ENCODE measurements around the gene STX10. TPM values are rescaled to one million over a fixed set of nuclear protein-coding genes. Genes with fewer than 3 reads are reported as not detected.

Gene STX10
- total and polyA plus RNA-seq, 9 of the 15 experiments (the other 6 are each of a cell fraction or from before 2014, with no cell fraction given), result 0.51 to 66.3 (median 31.0) TPM

DNA sequence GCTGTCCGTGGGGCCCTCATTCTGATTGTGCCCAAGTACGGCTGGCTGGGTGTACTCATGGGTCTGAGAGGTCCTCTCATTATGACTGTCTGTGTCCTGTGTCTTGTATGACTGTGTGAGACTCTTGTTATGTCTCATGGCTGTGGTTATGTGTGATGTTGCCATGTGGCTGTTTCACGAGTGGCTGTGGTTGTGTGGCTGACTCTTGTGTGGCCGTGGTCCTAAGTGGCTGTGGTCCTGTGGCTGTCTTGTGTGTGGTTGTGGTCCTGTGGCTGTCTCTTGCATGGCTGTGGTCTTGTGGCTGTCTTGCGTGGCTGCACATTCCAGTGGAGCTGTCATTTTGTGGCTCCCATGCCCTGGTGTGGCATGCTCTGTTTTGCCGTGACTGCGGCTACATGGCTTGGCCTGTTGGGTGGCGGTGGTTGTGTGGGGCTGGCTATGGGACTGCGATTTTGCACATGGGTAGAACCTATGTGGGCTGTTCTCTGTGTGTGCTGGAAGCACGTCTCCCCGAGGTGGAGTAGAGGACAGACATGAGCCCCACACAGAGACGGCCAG, 50.1 kb downstream of the STX10 start (continued):
- TF ChIP-seq, protein P1, sequence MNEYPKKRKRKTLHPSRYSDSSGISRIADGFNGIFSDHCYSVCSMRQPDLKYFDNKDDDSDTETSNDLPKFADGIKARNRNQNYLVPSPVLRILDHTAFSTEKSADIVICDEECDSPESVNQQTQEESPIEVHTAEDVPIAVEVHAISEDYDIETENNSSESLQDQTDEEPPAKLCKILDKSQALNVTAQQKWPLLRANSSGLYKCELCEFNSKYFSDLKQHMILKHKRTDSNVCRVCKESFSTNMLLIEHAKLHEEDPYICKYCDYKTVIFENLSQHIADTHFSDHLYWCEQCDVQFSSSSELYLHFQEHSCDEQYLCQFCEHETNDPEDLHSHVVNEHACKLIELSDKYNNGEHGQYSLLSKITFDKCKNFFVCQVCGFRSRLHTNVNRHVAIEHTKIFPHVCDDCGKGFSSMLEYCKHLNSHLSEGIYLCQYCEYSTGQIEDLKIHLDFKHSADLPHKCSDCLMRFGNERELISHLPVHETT (CRISPR knock-in tag; conservative IDR thresholded peaks at IDR 0.05 in 1 of 2, IDR thresholded peaks at IDR 0.05 in 1 of 2), result no peak
- TF ChIP-seq NR1H2 (CRISPR knock-in tag; IDR thresholded peaks at IDR 0.05), result peak; percentile 72
- TF ChIP-seq, protein P2, sequence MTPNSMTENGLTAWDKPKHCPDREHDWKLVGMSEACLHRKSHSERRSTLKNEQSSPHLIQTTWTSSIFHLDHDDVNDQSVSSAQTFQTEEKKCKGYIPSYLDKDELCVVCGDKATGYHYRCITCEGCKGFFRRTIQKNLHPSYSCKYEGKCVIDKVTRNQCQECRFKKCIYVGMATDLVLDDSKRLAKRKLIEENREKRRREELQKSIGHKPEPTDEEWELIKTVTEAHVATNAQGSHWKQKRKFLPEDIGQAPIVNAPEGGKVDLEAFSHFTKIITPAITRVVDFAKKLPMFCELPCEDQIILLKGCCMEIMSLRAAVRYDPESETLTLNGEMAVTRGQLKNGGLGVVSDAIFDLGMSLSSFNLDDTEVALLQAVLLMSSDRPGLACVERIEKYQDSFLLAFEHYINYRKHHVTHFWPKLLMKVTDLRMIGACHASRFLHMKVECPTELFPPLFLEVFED (CRISPR knock-in tag; conservative IDR thresholded peaks at IDR 0.05), result peak; percentile 82; the same call in 1 of the 2 replicates
- TF ChIP-seq, protein P3, sequence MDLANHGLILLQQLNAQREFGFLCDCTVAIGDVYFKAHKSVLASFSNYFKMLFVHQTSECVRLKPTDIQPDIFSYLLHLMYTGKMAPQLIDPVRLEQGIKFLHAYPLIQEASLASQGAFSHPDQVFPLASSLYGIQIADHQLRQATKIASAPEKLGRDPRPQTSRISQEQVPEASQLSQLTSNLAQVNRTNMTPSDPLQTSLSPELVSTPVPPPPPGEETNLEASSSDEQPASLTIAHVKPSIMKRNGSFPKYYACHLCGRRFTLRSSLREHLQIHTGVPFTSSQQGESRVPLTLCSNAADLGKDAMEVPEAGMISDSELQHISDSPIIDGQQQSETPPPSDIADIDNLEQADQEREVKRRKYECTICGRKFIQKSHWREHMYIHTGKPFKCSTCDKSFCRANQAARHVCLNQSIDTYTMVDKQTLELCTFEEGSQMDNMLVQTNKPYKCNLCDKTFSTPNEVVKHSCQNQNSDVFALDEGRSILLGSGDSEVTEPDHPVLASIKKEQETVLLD (IDR thresholded peaks at IDR 0.05), result peak; percentile 78; the same call in 1 of the 2 replicates
- peak; percentile 73 for TF ChIP-seq FOXA1 (IDR thresholded peaks at IDR 0.05; ENCODE audit: borderline replicate concordance)
- 0 out of 2 replicates have a peak, but pooled peaks have one; percentile 39 for TF ChIP-seq NCOR1 (IDR thresholded peaks at IDR 0.05)
- TF ChIP-seq, protein P4, sequence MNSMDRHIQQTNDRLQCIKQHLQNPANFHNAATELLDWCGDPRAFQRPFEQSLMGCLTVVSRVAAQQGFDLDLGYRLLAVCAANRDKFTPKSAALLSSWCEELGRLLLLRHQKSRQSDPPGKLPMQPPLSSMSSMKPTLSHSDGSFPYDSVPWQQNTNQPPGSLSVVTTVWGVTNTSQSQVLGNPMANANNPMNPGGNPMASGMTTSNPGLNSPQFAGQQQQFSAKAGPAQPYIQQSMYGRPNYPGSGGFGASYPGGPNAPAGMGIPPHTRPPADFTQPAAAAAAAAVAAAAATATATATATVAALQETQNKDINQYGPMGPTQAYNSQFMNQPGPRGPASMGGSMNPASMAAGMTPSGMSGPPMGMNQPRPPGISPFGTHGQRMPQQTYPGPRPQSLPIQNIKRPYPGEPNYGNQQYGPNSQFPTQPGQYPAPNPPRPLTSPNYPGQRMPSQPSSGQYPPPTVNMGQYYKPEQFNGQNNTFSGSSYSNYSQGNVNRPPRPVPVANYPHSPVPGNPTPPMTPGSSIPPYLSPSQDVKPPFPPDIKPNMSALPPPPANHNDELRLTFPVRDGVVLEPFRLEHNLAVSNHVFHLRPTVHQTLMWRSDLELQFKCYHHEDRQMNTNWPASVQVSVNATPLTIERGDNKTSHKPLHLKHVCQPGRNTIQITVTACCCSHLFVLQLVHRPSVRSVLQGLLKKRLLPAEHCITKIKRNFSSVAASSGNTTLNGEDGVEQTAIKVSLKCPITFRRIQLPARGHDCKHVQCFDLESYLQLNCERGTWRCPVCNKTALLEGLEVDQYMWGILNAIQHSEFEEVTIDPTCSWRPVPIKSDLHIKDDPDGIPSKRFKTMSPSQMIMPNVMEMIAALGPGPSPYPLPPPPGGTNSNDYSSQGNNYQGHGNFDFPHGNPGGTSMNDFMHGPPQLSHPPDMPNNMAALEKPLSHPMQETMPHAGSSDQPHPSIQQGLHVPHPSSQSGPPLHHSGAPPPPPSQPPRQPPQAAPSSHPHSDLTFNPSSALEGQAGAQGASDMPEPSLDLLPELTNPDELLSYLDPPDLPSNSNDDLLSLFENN (IDR thresholded peaks at IDR 0.05; ENCODE audit: low read depth in 2 of 2, low read length in 2 of 2), result no peak
- TF ChIP-seq RFX1 (IDR thresholded peaks at IDR 0.05), result no peak
- 0 out of 2 replicates have a peak, but pooled peaks have one; percentile 40 for TF ChIP-seq TEAD2 (tag; IDR thresholded peaks at IDR 0.05)
- no peak; the same call in 1 of the 2 replicates for TF ChIP-seq ZNF143 (CRISPR knock-in tag; IDR thresholded peaks at IDR 0.05)
- TF ChIP-seq ELF1 (tag; IDR thresholded peaks at IDR 0.05), result no peak
- TF ChIP-seq, protein P5, sequence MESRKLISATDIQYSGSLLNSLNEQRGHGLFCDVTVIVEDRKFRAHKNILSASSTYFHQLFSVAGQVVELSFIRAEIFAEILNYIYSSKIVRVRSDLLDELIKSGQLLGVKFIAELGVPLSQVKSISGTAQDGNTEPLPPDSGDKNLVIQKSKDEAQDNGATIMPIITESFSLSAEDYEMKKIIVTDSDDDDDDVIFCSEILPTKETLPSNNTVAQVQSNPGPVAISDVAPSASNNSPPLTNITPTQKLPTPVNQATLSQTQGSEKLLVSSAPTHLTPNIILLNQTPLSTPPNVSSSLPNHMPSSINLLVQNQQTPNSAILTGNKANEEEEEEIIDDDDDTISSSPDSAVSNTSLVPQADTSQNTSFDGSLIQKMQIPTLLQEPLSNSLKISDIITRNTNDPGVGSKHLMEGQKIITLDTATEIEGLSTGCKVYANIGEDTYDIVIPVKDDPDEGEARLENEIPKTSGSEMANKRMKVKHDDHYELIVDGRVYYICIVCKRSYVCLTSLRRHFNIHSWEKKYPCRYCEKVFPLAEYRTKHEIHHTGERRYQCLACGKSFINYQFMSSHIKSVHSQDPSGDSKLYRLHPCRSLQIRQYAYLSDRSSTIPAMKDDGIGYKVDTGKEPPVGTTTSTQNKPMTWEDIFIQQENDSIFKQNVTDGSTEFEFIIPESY (CRISPR knock-in tag; IDR thresholded peaks at IDR 0.05), result 0 out of 2 replicates have a peak, but pooled peaks have one; percentile 14
- TF ChIP-seq HDAC3 (IDR thresholded peaks at IDR 0.05; ENCODE audit: borderline replicate concordance, partially characterized antibody), result peak; percentile 32
- peak in 1 of 2 experiments; percentile 90; a peak in 2 of 4 replicates for TF ChIP-seq TEAD1 (CRISPR knock-in tag; IDR thresholded peaks at IDR 0.05)
- no peak for TF ChIP-seq PTRF (tag; IDR thresholded peaks at IDR 0.05)
- TF ChIP-seq HDAC2 (IDR thresholded peaks at IDR 0.05), result peak; percentile 44; the same call in 1 of the 2 replicates
- peak; percentile 32 for TF ChIP-seq KDM5B (IDR thresholded peaks at IDR 0.05; ENCODE audit: insufficient replicate concordance, low read depth, low read length)

Measured in K562 (cell line).